ENCODE data around the gene POLR2E.

POLR2E gene

DNA sequence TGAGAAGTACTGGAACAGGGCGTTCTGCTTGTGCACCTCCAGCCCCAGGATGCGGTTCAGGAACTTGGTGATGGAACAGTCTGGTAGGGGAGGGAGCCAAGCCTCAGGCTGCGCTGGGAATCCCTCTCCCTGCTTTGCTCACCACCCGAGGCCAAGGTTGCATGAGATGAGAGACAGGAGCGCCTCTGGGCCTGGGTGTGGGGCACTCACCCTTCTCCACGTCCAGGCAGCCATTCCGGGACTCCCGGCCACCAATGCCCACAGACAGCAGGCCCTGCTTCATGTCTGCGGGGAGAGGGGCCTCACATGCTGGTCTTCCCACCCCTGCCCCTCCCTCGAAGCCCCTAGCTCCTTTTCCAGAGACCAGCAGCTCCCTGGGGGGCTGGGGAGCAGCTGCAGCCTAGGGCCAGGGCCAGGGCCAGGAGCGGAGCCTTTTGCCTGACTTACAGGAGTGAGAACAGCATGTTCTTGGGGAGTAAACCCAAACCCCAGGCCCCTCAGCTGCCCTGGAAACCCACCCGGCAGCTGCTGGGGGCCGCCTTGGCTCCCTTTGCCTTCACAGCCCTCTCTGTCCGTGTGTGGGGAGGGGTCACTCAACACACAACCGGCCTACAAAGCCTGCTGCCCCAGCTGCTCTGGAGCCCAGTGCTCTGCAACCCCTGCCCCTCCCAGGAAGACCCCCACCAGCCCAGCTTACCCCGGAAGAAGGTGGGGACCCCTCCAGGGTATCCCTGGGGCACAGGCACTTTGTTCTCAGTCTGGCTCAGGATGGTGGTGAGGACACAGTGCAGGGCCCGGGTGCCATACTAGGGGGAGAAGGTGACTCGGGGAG lies 15.8 kb upstream of the POLR2E start:
- DNase-seq (ENCODE audit: low read depth in 2 of 2) = no peak

DNA sequence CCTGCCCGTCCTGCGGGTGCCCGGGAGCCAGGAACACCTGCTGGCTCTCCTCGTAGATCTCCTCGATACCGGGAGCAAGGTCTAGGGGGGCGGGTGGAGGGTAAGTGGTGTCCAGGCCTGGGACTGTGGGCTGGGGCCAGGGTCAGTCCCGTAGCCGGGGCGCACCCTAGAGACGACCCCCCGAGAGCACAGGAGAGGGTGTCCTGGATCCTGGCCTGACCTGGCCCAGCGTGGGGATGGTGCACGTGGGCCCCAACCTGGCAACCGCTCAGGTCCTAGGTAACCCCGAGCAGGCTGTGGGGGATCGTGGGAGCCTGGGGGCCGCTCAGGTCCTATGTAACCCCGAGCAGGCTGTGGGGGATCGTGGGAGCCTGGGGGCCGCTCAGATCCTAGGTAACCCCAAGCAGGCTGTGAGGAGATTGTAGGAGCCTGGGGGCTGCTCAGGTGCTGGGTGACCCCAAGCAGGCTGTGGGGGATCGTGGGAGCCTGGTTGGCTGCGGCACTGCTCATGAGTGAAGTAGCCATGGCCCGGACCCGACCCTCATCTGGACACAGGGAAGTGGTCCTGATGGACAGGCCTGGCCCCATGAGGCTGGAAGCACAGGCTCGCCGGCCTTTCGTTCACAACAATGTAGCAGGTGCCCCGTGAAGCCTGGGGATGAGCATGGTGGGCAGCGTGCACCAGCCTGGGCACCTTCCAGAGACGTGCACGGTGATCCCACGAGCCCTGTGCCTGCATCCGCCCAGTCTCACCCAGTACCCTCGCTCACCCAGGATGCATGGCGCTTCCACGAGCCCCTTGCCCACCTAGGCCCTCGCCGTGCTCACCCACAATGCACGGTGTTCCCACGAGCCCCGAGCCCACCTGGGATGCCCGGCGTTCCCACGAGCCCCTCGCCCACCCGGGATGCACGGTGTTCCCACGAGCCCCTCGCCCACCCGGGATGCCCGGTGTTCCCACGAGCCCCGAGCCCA lies 14.8 kb upstream of the POLR2E start:
- no peak for DNase-seq (ENCODE audit: low read depth in 2 of 2)

DNA sequence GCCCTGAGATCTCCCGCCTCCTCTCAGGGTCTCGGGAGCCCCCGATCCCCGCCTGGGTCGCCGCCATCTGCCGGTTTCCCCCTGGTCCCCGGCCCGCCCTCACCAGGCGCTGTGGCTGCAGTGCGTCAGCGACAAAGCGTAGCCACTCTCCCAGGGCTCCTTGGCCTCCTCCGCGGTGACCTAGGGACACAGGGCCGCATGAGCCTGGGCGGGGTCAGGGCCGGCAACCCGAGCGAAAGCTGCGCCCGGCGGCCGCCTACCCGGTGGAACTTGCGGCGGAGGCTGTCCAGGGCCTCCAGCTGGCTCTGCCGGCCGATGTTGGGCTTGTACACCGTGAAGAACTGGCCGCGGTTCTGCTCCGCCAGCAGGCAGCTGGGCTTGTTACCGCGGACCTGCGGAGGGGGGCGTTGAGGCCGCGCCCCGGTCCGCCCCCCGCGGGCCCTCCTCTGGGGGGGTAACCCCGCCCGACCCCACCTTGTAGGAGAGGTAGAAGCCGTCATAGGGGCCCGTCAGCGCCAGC lies 13.9 kb upstream of the POLR2E start:
- DNase-seq (ENCODE audit: low read depth in 2 of 2) = no peak

DNA sequence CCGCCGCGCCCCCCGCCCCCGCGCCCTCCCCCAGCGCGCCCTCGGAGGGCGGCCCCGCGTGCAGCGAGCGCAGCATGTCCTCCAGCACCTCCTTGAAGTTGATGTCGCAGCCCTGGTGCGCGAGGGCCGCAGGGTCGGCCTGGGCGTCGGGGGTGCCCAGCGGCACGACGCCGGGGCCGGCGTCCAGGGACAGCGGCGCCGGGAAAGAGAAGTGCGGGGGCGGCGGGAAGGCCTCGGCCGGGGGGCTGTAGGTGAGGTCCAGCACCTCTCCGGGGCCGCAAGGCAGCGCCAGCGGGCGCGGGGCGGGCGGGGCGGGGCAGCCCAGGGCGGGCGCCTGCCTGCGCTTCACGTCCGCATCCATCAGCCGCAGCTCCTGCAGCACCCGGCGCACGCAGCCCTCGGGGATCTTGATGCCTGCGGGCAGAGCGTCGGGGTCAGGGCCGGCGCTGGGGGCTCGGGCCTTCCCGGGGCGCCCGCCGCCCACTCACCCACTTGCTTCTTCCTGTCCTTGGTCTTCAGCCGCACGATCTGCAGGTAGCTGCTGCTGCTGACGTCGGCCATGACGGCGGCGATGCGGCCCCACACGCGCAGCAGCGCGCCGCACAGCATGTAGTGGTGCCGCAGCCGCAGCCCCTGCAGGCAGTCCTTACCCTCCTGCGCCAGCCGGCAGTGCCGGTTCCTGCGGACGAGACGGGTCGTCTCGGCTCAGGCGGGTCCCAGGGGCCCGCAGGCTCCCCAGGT lies 13.3 kb upstream of the POLR2E start:
- no peak for DNase-seq (ENCODE audit: low read depth in 2 of 2)

DNA sequence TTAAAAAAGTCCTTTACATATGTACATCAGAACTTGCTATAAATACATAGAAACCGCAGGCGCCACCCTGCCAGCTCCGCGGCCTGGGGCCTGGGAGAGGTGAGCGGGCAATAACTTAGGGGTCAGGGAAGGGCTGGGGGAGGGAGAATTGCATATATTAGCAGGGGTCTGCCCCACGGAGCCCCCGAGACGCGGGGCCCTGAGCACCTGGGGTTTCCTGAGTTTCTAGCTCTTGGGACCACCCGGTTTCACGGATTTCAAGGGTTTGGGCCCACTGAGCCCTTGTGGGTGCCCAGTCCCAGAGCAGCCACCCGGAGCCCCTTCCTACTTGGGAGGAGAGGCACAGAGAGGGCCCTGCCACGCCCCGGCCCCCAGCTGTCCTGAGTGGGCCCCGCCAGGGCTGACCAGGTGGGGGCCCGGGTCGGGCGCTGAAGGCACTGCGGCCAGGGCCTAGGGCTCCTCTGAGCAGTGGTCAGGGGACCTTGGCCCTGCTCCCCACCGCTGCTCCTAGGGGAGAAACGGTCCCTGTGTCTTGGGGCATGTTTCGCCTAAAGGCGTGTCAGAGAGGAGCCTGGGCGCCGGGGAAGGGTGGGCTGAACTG lies 12.6 kb upstream of the POLR2E start:
- no peak for DNase-seq (ENCODE audit: low read depth in 2 of 2)

DNA sequence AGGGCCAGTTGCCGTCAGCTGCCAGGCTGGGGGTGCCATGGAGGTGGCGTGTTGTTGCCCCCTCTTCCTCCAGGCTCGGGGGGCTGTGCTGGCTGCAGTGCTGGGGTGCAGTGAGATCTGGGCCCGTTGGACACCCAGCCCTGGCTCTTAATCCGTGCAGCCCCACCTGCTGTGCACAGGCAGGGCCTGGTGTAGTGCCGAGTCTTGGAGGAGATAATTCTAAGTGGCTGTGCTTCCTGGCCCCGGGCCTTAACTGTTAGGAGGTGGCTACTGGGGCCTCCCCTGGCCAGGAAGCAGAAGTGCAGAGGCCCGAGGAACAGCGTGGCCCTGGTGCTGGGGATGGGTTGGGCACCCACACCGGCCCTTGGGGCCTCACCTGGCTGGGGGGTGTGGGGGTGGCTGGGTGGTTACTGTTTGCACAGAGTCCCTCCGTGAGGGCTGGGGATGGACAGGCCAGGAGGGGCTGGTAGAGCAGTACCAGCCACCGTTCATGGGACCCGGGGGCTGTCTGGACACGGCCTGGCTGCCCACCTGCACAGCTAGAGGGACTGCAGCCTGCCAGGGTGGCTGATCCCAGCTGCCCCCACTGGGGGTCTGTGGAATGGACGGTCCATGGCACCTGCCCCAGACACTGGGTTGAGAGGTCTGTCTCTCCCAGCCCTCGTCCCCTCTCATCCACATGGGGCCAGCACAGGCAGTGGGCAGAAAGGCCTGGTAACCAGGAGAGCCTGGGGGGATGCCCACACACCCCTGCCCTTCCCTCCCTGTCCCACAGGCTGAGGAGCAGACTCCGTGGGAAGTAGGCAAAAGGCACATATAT lies 11.9 kb upstream of the POLR2E start:
- DNase-seq (ENCODE audit: low read depth in 2 of 2) = no peak

DNA sequence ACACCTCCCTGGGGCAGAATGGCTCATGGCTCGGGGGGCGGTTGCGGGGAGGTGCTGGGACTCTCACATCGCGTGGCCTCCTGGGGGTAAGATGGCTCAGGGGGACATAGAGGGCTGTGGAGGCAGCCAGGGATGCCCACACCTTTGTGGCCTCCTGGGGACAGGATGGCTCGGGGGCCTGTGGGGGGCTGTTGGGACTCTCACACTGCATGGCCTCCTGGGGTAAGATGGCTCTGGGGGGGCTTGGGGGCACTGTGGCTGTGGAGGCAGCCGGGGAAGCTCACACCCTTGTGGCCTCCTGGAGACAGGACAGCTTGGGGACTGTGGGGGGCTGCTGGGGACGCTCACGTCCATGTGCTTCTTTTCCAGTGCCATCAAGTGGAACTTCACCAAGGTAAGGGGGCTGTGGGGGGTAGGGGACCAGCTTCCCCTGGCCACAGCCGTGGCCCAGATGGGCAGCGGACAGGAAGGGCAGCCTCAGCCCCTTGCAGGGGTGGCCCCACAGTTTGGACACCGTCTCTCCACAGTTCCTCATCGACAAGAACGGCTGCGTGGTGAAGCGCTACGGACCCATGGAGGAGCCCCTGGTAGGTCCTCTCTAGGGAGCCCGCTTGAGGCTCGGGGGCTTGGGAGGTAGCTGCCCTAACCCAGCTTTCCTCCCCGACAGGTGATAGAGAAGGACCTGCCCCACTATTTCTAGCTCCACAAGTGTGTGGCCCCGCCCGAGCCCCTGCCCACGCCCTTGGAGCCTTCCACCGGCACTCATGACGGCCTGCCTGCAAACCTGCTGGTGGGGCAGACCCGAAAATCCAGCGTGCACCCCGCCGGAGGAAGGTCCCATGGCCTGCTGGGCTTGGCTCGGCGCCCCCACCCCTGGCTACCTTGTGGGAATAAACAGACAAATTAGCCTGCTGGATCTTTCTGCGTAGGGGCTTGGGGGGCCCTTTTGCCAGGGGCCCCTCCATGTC lies 11.0 kb upstream of the POLR2E start:
- no peak for DNase-seq (ENCODE audit: low read depth in 2 of 2)

DNA sequence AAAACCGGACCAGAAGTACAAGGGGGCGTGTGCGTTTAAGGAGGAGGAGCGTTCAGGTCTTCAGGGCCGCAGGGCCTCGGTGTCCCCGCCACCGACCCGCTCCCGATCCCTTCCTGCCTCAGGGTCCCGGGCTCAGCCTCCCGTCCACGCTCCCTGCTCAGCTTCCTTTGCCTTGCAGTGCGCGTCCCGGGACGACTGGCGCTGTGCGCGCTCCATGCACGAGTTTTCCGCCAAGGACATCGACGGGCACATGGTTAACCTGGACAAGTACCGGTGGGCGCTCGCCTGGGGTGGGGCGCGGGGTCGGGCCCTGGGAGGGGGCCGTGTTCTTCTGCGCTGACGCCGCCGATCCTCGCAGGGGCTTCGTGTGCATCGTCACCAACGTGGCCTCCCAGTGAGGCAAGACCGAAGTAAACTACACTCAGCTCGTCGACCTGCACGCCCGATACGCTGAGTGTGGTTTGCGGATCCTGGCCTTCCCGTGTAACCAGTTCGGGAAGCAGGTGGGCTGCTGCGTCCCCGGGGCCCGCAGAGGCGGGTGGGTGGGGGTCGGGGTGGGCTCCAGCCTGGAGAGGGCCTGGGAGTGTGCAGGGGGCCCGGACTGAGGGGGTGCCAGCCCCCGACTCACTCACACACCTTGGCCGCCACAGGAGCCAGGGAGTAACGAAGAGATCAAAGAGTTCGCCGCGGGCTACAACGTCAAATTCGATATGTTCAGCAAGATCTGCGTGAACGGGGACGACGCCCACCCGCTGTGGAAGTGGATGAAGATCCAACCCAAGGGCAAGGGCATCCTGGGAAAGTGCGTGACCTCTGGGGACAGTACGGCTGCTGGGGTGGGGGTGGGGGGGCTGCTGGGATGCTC lies 10.1 kb upstream of the POLR2E start:
- no peak for DNase-seq (ENCODE audit: low read depth in 2 of 2)

DNA sequence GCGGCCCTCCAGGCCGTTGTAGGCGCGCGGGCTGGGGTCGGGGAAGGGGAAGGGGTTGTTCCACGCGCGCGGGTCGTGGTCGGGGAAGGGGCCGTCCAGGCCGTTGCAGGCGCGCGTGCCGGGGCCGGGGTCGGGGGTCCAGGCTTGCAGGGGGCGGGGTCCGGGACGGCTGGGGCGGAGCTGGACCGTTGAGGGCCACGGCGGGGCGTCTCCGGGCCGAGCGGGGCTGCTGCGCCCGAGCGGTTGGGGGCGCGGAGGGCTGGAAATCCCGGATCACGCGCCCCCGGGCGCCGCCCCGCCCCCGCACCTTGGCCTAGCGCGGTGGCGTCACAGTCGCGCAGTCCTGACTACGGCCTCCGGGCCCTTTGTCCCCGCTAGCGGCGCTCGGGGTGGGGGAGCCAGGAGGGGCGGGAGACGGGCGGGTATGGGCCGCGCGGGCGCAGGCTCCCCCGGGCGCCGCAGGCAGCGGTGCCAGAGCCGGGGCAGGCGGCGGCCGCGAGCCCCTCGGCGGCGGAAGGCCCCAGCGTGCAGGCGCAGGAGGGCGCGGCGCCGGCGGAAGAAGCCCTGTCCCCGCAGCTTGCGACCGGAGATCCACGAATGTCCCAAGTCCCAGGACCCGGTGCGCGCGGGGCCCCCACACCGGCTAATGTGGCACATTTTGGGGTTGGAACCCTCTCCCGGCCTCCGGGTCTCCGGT lies 9.3 kb upstream of the POLR2E start:
- DNase-seq (ENCODE audit: low read depth in 2 of 2) = no peak

DNA sequence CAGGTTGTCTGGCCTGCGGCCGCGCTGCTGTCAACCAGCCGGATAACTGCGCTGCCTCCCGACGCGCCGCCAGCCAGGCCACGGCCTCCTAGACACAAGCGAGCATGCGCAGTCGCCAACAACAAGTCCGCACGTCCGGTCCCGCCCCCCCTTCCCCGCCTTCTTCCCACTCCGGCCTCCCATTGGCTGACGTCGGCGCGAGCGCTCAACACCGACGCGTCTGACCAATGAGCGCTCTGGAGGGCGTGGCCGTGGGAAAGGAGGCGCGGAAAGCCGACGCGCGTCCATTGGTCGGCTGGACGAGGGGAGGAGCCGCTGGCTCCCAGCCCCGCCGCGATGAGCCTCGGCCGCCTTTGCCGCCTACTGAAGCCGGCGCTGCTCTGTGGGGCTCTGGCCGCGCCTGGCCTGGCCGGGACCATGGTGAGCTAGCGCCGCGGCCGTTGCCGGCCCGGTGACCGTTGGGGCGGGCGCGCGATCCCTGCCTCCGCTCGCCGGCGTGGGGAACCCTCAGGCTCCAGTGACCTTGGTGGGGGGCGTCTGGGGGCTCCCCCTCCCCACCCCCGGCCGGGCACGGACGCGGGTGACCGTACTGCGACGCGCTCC lies 8.6 kb upstream of the POLR2E start, which contains the start of gene GPX4:
Gene GPX4 (plus strand): TSS at position 287 of the 603 bp plus-strand sequence. CDS start 50 bp downstream, at position 337.
- peak; percentile 99 for DNase-seq (ENCODE audit: low read depth in 2 of 2)

DNA sequence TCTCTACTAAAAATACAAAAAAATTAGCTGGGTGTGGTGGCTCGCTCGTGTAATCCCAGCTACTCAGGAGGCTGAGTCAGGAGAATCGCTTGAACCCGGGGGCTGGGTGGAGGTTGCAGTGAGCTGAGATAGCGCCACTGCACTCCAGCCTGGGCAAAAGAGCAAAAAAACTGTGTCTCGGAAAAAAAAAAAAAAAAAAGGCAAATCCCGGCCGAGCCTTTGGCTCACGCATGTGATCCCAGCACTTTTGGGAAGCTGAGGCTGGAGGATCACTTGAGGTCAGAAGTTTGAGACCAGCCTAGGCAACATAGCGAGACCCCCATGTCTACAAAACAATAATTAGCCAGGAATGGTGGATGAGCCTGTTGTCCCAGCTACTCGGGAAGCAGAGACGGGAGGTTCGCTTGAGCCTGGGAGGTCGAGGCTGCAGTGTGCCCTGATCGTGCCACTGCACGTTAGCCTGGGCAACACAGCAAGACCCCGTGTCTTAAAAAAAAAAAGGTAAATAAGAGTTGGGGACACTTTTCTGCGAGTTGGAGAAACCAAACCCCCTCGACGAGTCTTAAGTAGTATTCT lies 8.0 kb upstream of the POLR2E start:
- DNase-seq (ENCODE audit: low read depth in 2 of 2) = no peak

DNA sequence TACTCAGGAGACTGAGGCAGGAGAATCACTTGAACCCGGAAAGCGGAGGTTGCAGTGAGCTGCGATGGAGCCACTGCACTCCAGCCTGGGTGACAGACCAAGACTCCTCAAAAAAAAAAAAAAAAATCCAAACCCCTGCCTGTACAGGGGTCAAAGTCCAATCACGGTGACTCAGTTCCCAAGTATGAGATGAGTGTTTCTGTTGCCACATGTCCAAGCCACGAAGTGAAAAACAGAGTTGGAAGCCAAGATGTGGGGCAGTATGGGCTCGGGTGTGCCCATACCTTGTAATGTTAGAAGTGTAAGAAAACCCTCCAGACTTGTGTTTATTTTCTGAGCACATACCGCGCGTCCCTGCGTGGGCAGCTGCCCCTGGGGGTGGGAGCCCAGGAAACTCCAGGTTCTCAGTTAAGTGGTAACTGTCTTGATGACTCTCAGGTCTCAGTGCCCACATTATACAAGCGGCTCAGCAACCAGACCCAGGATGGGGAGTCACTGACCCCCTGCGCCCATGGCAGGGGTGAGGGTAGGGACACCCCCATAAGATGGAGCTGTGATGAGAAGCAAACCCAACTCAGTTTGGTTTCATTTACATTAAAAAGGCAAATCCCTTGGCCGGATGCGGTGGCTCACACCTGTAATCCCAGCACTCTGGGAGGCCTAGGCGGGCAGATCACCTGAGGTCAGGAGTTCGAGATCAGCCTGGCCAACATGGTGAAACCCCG lies 7.4 kb upstream of the POLR2E start:
- peak; percentile 95 for DNase-seq (ENCODE audit: low read depth in 2 of 2)

DNA sequence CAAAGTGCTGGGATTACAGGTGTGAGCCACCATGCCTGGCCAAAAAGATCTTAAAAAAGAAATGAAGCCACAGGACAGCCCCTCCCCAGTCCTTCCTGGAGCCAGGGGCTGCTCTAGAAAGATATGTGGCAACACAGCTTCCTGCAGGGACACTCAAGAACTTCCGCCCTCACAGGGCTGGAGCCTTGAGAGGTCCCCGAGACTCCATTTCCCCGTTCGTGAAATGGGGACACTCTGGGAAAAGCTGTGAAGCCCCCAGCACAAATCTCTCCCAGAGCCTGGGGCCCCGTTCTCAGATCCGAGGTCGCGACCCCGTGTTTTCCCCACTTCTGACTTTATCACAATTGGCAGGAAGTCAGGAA lies 6.1 kb upstream of the POLR2E start:
- DNase-seq (ENCODE audit: low read depth in 2 of 2) = no peak

DNA sequence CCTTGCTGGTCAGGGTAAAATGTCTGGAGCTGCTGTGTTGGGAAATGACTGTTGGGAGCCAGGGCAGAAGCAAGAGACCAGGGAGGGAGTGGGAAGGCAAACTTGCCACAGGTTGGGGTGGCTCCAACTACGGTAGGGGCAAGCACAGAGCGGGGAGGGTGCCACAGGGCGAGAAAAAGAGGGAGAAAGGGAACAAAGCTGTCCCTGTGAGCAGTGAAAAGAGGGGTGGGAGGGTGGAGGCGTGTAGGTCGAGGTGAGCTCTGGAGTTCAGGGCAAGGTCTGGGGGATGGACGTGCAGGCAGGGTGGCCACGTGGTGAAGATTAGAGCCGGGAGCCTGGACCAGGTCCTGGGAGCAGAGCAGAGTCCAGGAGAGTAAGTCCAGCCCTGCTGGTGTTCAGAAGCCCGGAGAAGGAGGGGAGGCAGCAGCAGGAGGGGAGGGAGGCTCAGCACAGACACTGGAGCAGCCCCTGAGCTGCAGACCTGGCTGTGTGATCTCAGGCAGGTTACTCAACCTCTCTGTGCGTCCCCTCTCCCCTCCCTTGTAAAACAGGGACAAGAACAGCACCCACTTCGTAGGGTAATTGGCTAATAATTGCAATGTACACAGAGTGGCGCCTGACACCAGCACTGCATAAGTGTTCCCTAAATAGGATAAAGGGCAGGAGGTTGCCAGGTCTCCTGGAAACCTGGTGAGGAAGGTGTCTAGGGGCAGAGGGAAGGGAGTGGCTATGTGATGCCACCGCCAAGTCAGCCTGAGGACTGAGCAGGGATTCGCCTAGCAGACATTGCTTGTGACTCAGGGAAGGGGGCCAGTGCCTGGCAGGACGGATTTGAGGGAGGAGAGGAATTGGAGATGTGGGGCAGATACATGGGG lies 3.2 kb upstream of the POLR2E start:
- DNase-seq (ENCODE audit: low read depth in 2 of 2) = no peak

DNA sequence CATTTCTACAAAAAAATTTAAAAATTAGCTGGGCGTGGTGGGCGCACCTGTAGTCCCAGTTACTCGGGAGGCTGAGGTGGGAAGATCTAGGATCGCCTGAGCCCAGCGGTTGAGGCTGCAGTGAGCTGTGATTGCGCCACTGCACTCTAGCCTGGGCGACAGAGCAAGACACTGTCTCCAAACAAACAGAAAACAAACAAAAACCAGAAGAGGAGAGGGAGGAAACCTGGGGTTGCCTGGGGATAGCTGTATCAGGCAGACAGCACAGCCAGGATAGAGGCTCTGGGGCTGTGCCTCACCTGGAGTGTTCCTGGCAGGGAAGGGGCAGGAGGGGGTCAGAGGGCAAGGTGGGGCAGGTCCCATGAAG lies 2.6 kb upstream of the POLR2E start:
- no peak for DNase-seq (ENCODE audit: low read depth in 2 of 2)

Data from fibroblast of skin of left quadriceps (primary cell).